ENCODE measurements around the gene CWF19L2.

The CWF19L2 gene

GRCh38 chr11:107329164-107329563 is 128.5 kb downstream of the CWF19L2 start:
- H3K4me3 ChIP-seq (ENCODE audit: low read length), result no peak overlapping the region
- no peak for DNase-seq (ENCODE audit: low read depth)

GRCh38 chr11:107316426-107316825 is 141.2 kb downstream of the CWF19L2 start:
- no peak for TF ChIP-seq CTCF (conservative IDR thresholded peaks at IDR 0.05; ENCODE audit: low read depth, low read length)
- no peak for DNase-seq (ENCODE audit: low read depth)
- no peak overlapping the region for H3K4me3 ChIP-seq (ENCODE audit: low read length)

More at GRCh38 chr11:107329164-107329563, 128.5 kb downstream of the CWF19L2 start:
- no peak for TF ChIP-seq CTCF (conservative IDR thresholded peaks at IDR 0.05; ENCODE audit: low read depth, low read length)

GRCh38 chr11:107307991-107308390 is 149.6 kb downstream of the CWF19L2 start:
- no peak for TF ChIP-seq CTCF (conservative IDR thresholded peaks at IDR 0.05; ENCODE audit: low read depth, low read length)
- DNase-seq (ENCODE audit: low read depth), result no peak
- no peak overlapping the region for H3K4me3 ChIP-seq (ENCODE audit: low read length)

- no peak for DNase-seq (ENCODE audit: low read depth)
- TF ChIP-seq CTCF (conservative IDR thresholded peaks at IDR 0.05; ENCODE audit: low read depth, low read length), result no peak
- no peak overlapping the region for H3K4me3 ChIP-seq (ENCODE audit: low read length)
These were observed 155.7 kb downstream of the CWF19L2 start for GRCh38 chr11:107301878-107302277.

- no peak for DNase-seq (ENCODE audit: low read depth)
- H3K4me3 ChIP-seq (ENCODE audit: low read length), result no peak overlapping the region
- no peak for TF ChIP-seq CTCF (conservative IDR thresholded peaks at IDR 0.05; ENCODE audit: low read depth, low read length)
These were observed 163.8 kb downstream of the CWF19L2 start for GRCh38 chr11:107293677-107294344.

- DNase-seq (ENCODE audit: low read depth), result no peak
- peak; percentile 10 for TF ChIP-seq CTCF (conservative IDR thresholded peaks at IDR 0.05; ENCODE audit: low read depth, low read length)
These were observed 175.4 kb downstream of the CWF19L2 start for GRCh38 chr11:107282195-107282594.

More at GRCh38 chr11:107282195-107282594, 175.4 kb downstream of the CWF19L2 start:
- H3K4me3 ChIP-seq (ENCODE audit: low read length), result no peak overlapping the region
